Measurements from ENCODE around the gene USP21.

- TF ChIP-seq CTCF (IDR thresholded peaks at IDR 0.05) (no peak), EP300 (IDR thresholded peaks at IDR 0.05) (no peak)
Measured at GRCh38 chr1:161185732-161186311, 26.5 kb downstream of the USP21 start.
